GM19238 (cell line): ENCODE data around the gene C9orf50.

Experiments
- DNase-seq: peaks from one replicate; pipeline ENCODE4 v3.0.0; 2011; ENCODE audit warnings: low spot score; ENCODE audit not compliant: insufficient read length

The C9orf50 gene

DNA sequence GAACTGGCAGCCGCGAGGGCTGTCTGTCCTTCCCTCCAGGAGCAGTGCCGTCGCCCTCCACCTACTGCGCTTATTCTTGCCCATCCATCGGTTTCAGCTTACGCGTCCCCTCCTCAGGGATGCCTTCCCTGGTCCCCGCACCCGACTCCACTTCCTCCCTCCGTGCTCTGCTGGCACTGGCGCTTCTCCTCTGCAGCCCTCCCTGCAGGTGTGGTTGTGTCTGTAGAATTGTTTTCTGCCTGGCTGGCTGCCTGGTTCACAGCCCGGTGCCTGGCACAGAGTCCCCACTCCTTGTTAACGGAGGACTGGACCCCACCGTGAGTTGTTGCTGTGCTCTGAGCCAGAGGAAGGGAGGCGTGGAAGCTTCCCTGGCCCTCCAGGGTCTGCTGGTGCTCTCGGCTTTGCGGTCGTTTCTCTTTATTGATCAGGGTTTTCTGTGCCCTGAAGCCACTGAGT lies 10.8 kb upstream of the C9orf50 start:
- DNase-seq = no peak

DNA sequence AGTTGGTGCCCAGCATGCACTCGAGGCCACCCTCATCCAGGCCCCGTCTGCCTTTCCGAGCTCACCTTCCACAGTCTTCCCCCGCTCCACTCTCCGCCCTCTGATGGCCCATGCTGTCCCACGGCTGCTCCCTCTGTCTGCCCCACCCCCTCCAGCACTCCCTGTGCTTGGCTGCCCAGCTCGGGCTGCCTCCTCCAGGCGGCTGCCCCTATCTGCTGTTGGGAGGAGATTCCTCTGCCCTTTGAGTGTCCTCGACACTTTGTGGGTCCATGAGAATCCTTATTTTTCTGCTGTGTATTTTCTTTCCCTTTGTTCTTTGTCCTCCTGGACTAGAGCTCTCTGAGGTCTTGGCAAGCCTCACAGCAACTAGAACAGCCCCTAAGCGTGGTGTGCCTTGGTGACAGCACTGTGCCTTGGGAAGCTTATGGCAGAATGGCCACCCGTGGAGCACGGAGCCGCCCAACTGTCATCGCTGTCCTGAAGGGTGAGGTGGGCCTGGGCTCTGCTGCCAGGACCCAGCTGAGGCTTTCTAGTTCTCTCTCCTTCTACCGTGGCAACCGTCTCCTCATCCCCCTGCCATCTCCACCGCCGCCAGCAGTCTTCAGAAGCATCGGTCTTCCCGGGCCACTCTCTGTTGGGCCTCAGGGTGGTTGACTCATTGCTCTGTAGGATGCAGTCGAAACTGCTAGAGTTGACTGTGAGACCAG lies 10.2 kb upstream of the C9orf50 start:
- no peak for DNase-seq

DNA sequence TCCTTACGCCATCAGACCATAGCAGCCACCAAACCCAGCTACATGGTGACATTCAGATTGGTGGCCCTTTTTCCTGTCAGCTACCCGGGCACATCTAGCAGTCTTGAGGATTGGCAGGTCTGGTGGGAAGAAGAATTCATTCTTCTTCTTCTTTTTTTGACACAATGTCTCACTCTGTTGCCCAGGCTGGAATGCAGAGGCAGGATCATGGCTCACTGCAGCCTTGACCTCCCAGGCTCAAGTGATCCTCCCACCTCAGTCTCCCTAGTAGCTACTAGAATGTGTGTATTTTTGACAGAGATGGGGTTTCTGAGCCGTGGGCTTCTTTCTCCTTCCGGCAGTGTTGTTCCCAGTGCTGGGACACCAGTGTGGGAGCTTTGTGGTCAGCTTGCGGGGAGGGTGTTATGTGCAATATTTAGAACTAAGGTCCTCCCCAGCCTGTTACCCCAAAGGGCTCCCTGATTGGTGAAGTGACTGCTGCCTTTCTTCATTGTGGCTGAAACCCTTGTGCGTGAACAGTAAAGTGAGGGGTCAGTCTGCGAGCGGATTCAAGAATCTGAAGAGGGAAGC lies 8.4 kb upstream of the C9orf50 start:
- DNase-seq = no peak

DNA sequence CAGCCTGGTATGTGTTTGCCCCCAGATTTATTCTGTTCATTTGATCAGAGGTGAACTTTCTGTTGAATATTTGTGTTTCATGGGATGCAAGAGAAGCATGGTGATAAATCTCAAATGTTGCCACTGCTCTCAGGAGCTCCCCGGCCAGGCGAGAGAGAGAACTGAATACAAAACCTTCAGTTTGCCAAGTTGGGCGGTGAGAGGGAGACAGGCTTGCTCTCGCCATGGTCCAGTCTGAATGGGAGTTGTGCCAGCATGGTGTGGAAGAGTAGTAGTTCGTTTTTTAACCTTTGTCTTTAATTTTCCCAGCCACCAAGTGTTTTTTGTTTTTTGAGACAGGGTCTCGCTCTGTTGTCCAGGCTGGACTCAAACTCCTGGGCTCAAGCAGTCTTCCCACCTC lies 7.8 kb upstream of the C9orf50 start:
- no peak for DNase-seq

DNA sequence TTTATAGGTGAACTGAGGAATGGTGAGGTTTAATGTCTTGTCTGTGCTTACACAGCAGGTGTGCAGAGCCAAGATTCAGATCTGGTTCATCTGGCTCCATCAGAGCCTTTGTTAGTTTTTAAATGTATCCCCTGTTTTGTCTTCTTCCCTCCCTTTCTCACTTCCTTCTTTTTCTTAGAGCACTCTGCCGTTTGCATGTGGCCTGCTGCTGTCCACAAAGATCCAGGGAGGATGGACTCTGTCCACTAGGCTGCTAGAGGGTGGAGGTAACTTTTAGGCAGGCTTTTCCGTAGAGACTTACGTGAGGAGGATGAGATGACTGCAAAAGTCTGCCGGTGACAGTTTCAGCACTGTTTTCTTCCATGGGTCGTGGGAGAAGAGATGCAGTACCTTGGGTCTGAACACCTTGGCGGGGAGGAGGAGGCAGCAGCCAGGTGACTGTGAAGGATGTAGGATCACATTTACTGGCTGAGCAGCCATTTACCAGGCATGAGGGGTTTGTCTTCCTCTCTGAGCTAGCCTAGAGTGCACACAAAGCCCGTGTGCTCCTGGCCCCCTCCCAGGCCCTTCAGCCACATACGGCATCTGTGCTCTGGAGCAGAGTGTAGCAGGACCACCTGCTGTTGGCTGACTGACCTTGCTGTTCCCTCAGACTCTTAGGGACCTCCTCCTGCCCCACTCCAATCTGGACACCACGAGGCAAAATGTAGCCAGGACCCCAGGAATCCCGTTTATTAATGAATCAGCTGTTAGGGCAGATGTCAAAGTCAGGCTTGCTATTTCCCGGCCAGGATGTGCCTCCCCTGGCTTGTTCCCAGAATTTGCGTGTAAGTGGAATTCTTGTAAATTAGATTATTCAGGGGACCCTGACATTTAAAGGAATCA lies 6.9 kb upstream of the C9orf50 start:
- DNase-seq = no peak

DNA sequence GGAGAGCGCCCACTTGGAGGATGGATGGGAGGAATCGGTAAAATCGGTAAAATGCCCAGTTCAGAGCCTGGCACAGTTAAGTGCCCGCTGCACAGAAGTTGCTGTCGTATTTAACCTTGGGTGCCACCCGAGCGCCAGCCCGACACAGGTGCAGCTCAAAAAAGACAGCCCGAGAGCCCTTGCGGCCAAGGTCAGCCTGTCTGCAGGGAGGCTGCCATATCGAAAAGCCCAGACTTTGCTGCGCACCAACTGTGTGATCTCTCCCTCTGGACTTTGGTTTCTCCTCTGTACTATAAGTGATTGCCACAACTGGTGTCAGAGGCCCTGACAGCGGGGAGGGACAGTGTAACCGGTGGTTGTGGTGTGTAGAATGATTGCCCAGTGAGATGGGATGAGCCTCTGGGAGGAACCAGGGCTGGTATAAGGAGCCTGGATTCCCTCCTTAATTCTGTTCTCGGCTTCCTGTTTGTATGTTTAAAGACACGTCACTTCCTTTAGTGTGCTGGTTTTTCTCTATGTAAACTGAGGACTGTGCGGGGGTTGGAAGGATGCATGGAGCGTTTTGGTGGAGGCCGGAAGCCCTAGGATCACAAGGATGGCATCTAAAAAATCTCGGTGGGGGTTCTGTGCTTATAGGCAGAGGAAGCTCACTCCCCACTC lies 5.9 kb upstream of the C9orf50 start:
- peak; percentile 50 for DNase-seq

DNA sequence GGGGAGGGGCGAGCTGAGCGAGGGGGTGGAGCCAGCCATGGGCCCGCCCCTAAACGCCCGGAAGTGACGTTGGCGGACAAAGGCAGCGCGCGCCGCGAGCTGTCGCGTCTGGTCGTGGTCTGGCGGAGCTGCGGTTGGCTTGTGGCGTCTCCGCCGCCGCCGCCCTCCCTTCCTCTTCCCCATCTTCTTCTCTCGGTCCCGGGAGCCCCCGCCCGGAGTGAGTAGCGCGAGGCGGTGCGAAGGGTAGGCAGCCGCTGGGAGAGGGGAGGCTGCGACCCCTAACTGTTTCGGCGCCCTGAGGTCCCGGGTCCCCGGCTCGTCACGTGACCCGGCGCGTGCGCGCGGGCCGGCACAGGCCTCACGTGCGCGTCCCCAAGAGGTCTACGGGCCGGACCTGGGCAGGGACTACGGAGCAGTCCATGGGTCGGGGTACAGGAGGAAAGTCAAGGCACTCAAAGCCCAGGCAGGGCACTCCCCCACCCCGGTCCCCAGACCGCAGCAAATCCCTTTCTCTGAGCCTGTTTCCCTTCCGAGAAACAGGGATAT lies 5.3 kb upstream of the C9orf50 start, which contains the start of gene NTMT1:
Gene NTMT1, plus strand, starts transcription at position 85 of the 546 bp plus-strand sequence. CDS start 6,541 bp downstream, outside the sequence.
- DNase-seq = peak; percentile 92

DNA sequence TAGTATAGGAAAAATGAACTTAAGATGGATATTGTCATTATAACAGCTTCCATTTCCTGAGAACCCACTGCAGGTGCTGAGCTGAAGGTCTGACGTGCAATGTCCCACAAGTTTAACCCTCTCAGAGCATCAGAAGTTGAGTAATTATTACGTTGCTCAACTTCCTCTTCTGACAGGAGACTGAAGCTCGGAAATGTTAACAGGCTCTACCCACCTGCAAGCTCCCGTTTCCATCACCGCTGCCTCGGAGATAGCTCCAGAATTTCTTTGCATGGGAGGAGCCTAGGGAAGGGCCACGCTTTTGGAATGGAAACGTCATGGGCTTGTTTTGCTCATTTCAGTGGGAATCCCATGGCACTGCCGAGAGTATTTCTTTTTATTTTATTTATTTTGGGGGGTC lies 4.0 kb upstream of the C9orf50 start:
- DNase-seq = no peak

DNA sequence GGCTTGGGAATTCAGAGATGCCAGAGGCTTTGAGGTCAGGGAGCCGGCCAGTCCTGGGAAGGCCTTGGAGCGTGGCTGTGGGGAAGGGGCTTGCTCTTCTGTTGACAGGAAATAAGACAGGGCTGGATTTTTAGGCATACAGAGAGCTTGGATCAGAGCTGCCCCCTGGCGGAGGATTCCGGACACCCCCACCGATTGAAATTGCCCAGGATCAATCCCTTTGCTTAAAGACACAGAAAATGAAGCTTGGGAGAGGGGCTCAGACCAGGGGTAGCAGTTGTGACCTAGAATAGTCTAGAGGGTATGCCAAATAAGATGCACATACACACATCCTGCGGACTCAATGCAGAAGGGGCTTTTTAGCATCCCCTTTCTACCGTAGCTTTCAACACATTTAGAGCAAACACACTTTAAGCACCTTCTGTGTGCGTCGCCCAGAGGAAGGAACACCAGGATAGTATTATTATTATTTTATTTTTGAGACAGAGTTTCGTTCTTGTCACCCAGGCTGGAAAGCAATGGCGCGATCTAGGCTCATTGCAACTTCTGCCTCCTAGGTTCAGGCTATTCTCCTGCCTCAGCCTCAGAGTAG lies 3.4 kb upstream of the C9orf50 start:
- peak; percentile 64 for DNase-seq

DNA sequence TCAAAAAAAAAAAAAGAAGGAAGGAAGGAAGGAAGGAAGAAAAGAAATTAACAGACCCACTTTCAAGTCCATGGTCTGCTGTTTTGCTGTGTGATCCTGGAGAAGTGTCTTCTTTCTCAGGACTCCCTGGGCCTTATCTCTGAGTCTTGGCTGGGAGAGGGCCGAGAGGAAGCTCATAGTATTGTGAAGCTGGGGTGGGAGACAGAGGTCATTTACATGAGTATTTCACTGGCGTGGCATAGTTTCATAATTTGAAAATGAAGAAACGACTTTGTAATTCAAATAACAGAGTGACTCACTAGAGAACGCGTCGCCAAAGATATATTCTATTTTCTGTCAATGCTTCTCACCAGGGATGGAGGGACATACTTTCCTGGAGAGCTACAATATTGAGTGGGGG lies 2.4 kb upstream of the C9orf50 start:
- DNase-seq = no peak

DNA sequence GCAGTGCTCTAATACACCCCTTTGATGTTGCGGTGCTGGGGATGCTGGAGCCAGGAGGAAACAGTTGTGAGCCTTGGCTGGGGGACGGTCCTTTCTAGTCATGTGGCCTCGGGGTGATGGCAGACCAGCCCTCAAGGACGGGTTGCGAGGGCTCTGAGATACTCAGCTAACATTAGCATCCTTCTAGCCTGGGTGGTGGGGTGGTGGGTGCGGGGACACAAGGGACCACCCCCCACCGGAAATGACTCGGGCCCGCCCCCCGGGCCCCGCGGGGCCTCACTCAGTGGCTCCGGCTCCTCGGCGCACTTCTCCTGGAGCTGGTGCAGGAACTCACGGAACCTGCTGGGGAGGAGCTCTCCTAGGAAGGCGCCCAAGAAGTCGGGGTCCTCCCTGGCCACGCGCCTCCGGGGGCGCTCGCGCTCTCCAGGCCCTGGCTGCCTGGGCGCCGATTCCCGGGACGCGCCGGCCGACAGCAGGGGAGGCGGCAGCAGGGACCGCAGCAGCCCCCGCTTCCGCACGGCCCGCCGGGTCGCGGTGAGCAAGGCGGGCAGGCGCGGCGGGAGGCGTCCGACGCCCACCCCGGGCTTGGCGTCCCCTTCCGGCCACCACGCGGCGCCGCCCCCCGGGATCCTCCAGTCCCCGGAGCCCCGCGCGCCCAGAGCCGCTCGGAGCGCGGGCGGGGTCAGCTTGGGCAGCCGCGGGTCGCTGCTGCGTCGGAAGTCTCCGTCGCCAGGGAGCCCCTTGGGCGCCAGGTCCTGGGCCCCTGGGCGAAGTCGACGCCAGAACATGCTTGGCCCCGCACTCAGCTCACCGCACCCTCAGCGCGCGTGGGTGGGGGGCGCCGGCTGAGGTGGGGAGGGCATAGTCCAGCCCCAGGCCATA lies 873 bp downstream of the C9orf50 start:
- DNase-seq = no peak

DNA sequence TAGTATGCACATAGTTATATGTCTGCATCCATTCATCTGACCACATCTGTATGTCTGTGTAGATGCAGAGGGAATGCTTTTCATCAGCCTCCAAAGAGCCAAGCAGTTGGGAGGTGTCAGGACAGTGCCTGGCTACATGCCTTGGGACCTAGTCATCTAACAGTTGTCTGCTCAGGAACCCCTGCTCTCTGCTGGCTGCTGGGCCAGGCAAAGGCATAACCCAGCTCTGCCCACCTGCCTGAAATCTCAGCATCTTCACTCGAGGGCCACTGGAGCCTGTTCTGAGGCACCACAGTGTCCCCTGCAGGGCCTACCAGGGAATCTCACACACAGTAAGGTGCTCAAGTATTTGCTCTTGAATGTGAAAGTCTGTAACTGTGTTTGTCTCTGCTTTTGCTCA lies 3.7 kb downstream of the C9orf50 start:
- DNase-seq = no peak

DNA sequence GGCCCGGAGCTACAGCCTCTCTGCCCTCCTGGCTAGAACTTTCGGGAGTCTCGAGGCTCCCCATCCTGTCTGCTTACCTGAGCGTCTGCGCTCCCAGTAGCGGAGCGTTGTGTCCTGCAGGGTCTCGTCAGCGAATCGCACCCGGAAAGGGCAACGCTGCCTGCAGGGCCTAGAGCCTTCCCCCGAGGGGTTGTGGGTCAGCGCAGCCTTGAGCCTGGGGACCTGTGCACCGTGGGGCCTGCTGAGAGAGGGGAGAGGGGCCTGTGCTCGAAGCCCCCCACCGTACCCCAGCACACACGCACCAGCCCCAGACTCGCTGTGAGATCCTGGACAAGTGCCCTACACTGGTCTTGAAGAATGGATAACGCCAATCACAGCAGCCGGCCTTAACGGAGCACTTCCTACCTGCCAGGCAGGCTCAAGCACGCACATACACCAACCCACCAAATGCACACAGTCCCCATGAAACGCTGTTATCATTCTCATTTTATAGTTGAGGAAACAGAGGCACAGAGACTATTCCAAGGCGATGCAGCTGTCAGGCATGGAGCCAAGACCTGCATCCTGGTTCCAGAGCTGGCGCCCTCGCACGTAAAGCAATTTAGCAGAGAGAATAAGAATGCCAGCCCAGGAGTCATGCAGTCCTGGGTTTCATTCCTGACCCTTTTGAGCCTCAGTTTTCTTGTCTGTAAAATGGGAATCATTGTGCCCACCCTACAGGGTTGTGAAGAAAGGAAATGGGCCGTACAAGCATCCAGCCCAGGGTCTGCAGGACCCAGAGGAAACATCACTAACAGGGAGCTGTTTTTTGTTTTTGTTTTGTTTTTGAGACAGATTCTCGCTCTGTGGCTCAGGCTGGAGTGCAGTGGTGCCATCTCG lies 5.3 kb downstream of the C9orf50 start:
- no peak for DNase-seq

DNA sequence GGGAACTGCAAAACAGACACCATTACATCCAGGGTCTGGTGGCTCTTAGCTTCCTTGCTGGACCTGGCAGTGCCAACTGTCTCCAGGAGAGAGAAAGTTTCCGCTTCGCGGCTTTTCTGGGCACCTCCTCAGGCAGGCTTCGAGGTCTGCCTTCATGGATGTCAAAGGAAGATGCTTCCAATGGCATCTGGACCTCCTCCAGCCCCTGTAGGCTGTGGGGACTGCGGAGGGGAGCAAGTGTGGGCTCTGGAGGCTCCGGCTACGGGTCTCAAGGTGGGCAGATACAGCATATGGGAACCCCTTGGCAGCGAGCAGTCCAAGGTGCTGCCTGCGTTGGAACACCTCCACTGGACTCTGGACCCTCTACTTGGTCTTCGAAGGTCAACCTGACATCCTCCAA lies 6.0 kb downstream of the C9orf50 start:
- DNase-seq = no peak

DNA sequence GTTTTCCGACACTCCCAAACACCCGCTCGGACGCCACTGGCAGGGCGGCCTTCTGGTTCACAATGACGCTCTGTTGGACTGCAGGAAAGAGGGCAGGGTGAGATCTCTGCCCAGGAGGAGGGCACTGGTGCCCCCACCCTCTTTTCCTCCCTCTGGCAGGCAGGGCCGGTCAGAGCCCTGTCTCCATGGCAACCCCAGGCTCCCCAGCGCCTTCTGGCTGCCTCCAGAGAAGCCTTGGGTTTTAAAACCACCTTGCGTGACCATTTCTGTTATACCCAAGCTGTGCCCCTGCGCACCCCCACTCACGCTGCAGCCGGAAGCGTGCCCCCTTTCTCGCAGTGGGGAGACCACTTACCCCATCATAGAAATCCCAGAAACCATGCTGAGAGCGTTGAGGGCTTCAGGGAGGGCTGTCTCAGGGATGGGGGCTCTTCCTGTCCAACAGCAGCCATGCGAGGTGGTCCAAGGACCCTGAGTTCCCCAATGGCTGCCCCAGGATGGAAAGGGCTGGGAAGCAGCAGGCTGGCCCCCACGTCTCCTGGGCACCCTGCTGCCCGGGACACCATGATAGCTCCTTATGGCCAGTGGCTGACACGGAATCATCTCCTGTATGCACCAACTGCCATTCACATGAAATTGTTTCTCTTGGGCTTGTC lies 7.3 kb downstream of the C9orf50 start:
- no peak for DNase-seq

DNA sequence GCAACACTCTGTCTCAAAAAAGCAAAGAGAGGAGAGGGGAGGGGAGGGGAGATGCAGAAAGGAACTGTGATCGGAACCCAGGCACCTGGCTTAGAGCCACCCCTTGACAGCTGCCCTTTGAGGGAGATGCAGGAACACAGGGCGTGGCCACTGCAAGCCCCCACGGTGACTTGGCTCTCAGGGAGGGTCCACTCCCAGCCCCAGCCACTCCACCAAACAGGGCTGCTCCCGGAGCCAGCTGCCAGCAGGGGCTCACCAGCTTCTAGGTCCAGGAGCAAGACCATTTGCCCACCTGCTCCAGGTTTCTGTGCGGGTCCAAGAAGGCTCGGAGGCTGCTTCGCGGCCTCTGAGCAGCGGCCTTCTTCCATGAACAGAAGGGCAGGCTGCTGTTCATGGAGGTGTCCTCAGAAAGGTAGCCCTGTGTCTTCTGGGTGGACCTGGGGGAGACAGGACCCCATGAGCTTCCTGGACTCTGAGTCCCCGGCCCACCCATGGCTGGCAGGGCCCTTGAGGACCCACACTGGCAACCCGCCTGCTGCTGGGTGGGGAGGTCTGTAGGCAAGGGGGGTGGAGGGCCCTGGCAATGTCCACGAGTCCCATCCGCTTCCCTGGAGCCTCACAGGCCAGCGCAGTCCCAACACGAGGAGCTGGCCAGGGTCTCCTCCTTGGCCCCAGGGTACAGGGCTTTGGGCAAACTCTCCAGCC lies 7.9 kb downstream of the C9orf50 start:
- DNase-seq = no peak

DNA sequence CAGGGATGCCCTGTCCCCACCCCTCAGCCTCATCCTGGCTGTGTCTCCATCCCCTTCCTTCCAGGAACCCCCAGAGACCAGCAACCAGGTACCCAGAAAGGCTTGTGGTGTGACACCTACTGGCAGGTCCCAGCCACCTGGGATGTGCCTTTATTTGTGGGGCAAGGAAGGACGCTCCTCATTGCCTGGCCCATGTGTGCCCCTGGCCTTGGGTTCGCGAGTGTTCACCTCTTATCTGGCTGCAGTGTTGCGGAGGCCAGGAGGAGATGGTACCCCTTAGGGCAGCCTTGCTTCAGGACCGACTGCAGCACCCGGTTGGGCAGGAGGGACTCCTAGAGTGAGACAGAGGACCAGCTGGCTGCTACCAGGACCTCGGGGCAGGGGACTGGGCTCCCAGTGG lies 8.8 kb downstream of the C9orf50 start:
- no peak for DNase-seq

DNA sequence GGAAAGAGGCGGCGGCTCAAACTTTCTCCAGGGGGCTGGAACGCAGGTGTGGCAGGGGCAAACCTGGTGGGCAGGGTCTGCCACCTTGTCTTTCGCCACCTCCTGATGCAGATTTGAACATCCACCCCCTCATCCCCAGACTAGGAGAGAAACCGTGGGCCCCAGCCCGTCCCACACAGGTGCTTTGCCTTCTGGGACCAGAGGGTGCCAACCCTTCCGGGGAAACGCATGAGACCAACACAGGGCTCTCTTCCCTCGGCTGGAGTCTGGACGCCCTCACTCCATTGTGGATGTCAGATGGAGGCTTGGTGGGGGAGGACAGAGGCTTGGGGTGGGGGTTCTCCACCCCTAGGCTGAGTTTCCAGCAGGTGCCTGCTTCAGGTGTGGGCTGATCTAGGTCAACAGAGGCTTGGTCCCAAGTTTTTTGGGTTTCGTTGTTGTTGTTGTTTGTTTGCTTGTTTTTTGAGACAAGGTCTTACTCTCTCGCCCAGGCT lies 9.5 kb downstream of the C9orf50 start:
- DNase-seq = no peak
